GM12801 (cell line): ENCODE measurements around the gene UCP2.

ENCODE experiments used
- CTCF ChIP-seq: IDR thresholded peaks from one replicate; pipeline ENCODE4 v1.5.1; 2011; ENCODE audit warnings: control low read depth; ENCODE audit not compliant: insufficient read length; ENCODE audit errors: extremely low read depth

The UCP2 gene

GRCh38 chr11:73932781-73933180, 49.9 kb downstream of the UCP2 start:
- TF ChIP-seq CTCF: no peak

- TF ChIP-seq CTCF: no peak
Observed at GRCh38 chr11:73931951-73932350, 50.7 kb downstream of the UCP2 start.

GRCh38 chr11:73931039-73931645, 51.5 kb downstream of the UCP2 start:
- no peak for TF ChIP-seq CTCF

- no peak for TF ChIP-seq CTCF
Observed at GRCh38 chr11:73929388-73929787, 53.3 kb downstream of the UCP2 start.
